Activated CD4-positive, alpha-beta T cell treated with anti-CD3 and anti-CD28 coated beads, Interleukin-2, amount 50 U/mL, for 24 hours (primary cell): ENCODE data around the gene CCT3.

Experiments used
- DNase-seq, 2 donors: peaks; one replicate each; pipeline ENCODE4 v3.0.0-alpha.2; 2020; ENCODE audit warnings: low read depth in 1 of 2, low spot score in 1 of 2

The CCT3 gene

DNA sequence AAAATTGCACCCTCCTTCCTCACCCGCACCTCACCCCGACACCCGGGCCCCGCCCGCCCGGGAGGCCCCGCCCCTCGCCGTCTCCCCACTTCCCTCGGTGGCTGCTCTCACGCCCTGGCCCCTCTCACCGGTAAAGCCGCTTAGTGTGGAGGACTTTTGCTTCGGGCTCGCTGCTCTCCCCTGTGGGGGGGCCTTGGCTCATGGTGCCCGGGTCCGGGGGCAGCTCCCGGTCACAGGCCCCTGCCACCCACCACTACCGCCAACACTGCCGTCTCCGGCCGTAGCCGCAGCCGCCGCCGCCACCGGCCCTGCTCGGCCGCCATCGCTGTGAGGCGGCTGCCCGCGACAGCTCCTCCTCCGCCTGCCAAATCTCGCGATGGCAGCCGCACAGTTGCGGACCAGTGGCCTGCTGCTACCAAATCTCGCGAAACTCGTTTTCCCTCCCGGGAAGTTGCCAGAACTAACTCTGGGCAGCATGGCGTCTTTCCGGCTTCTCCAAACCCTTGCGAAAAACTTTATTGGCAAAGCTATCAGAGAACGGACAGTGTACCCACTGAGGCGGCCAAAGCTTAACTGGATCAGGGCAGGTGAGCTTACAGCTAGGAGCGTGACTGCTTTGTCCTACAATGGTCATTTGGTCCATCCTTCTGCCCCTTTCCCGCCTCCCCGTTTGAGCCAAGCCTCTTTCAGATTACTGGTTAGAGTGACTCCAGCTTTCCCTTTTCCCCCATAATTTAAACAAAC is 55.4 kb downstream of the CCT3 start, which contains the start of gene SMG5:
SMG5 (minus strand) TSS at position 347 of the 744 bp plus-strand sequence; CDS start at position 202, 145 bp downstream.
- DNase-seq: peak; percentile 85 to 95

- no peak for DNase-seq
Observed at GRCh38 chr1:156281693-156282478, 56.2 kb downstream of the CCT3 start.

DNA sequence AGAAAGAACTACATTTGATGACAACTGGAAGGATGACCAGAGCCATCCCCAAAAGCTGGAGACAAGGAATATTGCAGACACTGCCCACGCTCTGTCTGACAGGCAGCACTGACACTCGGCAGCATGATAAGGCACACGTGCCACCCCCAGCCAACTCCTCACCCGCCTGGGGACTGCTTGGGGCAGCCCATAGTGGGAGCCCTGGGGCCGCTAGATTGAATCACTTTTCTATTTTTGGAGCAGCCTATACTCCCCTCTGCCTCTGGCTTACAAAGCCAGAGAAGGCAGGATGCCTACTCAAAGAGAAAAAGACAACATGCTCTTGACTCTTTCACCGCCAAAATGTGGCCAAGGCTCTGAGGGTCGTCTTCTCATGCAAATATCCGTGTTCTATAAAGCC is 56.8 kb downstream of the CCT3 start:
- peak in 1 of 2 donors; percentile 37 for DNase-seq

DNA sequence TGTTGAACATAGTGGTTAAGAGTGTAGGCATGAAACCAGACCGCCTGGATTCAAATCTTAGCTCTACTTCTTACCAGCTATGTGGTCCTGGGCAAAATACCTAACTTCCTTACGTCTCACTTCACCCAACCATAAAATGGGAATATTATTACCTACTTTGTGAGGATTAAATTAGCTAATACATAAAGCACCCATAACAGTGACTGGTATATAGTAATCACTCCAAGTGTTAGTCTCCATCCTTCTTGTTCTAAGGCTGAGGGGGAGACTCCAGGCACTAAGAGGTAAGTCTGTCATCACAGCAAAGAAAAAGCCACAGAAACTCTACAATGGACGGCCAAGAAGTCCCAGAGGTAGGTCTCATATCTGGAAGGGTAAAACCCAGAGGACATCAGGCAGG is 58.3 kb downstream of the CCT3 start:
- no peak for DNase-seq

GRCh38 chr1:156276966-156277381 is 61.1 kb downstream of the CCT3 start:
- no peak for DNase-seq

DNA sequence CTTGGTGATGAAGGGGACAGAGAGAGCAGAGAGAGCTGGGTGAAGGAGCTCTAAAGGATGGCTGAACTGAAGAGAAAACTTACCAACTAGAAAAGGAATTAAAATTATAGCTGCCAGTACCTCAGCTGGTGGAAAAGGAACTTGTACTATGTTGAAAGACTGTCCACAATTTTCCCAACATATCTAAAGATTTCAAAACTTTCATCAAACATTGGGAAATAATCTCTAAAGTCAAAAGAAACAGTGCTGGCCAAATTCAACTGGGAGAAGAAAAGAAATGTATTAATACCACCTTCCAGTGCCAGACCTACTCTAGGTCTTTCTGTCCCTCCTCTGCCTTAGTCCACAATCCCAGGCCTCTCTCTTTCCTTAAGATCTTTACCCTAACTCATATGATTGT is 61.6 kb downstream of the CCT3 start:
- no peak for DNase-seq

GRCh38 chr1:156270314-156270713 is 67.8 kb downstream of the CCT3 start:
- DNase-seq: no peak

DNA sequence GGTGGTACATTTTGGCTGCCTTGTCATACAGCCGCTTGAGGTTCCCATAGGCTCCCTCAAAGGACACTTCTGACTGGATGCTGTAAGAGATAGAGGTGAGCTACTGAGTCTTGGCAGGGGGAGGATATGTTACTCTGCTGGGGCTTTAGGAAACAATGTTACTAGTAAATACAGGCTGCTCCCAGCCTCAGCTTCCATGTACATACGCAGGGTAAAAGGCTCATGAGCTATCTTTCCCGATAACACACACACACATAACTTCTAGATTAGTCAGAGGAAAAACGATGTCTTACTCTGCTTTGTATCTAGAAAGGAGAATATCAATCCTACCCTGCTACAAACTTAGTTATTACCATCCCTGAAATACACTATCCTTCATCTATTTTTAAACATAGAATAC is 69.8 kb downstream of the CCT3 start:
- DNase-seq: no peak

DNA sequence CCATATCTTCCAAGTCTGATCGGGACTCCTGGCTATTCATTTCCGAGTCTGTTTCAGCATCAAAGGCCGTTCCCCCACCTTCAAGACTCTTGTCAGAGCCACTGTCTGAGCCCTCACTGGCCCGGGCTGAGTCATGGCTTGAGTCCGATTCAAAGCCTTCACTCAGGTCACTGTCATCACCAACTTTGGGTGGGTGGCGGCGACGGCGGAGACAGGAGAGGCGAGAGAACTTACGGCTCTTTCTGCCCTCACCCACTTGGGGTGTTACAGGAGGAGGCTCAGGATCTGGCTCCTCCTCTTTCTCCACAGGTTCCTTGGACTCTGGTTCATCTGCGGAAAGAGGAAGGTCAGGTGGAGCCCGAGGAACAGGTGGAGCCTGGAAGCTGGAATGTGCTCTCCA is 72.0 kb downstream of the CCT3 start:
- DNase-seq: no peak

- DNase-seq: no peak
Observed at GRCh38 chr1:156263288-156263655, 74.8 kb downstream of the CCT3 start.

- no peak for DNase-seq
Observed at GRCh38 chr1:156262461-156263287, 75.4 kb downstream of the CCT3 start.

DNA sequence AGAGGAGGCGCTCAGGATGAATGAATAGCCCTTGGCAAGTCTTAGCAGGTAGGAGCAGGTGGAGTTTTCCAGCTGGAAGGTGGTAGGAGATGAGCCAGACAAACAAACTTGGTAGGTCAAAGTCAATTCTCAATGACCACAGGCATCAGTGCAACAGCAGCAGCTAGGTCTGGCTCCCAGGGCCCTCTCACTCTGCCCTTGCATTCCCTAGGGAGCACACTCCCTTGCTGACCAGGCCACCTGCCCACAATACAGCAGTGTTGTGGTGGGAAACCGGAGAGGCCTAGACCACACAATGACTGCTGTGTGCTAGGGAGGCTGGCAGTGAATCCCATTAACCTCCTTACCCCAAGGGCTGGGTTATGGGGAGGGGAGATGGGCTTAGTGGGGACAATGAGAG is 77.2 kb downstream of the CCT3 start:
- DNase-seq: no peak

DNA sequence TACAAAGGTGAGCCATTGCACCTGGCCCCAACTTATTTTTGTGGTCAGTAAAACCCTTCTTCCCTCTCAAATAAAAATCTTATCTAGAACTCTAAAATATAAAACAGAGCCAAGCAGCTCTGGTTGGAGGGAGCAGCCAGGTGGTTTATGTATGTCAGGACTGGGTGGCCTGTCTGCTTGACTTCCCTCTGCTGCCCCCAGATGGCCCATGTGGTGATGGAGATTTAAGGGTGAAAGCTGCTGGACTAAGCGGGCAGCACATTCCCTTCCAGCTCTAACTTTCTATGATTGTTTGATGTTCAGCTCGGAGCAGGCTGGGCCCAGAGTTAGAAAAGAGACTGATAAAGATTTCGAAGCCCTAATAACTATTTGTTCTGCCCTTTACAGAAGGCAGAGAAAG is 78.3 kb downstream of the CCT3 start:
- no peak for DNase-seq
